Measurements from ENCODE around the gene HINT3.

Gene HINT3

DNA sequence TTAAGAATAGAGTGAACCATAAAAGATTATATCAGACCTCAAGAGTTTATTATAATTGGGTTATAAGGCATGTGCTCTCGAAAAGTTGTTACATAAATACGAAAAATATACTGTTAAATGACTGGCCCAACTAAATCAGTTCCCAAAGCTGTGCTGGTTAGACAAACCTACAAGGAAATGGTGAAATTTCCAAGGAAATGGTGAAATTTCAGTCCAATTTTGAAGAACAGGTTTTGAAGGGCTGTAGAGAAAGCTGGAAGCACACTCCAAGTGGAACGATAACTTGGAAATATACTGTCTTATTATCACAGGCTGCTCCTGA lies 29.4 kb downstream of the HINT3 start:
- TF ChIP-seq, protein P1, sequence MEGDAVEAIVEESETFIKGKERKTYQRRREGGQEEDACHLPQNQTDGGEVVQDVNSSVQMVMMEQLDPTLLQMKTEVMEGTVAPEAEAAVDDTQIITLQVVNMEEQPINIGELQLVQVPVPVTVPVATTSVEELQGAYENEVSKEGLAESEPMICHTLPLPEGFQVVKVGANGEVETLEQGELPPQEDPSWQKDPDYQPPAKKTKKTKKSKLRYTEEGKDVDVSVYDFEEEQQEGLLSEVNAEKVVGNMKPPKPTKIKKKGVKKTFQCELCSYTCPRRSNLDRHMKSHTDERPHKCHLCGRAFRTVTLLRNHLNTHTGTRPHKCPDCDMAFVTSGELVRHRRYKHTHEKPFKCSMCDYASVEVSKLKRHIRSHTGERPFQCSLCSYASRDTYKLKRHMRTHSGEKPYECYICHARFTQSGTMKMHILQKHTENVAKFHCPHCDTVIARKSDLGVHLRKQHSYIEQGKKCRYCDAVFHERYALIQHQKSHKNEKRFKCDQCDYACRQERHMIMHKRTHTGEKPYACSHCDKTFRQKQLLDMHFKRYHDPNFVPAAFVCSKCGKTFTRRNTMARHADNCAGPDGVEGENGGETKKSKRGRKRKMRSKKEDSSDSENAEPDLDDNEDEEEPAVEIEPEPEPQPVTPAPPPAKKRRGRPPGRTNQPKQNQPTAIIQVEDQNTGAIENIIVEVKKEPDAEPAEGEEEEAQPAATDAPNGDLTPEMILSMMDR (IDR thresholded peaks at IDR 0.05; ENCODE audit: low read depth, low read length, missing control alignments): no peak

DNA sequence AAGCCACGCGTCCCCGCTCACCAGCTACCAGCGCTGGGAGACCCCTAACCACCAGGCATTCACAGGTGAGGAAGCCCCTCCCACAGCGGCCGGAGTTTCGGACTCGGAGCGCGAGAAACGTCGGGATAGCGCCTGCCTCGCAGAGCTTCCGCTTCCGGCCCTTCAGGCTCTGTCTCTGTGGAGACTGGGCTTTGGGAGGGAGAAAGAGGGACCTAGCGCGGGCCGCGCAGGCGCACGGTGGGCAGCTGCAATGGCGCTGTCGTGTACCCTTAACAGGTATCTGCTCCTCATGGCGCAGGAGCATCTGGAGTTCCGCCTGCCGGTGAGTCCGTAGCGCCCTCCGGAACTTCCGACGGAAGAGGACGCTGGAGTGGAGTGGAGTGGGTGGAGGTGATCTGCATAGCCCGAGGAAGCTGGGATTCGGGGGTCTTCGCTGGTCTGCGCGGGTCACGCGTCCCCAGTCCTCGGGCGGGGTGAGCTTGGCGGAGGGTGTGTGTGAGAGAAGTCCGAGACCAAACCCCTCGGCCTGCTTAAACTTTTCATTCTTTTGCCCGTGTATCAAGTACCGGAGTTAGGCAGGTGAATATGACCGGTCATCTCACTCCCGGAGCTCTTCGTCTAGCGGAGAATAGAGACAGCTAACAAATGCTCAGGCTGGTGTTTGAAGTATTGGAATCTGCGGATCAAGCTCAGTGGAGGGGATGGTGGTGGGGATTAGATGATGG lies 29.9 kb downstream of the HINT3 start, which contains the start of gene TRMT11:
Gene TRMT11 (plus strand): TSS at position 240 of the 725 bp plus-strand sequence. CDS start 11 bp downstream, at position 251.
- H3K4me3 ChIP-seq (ENCODE audit: low read depth, low read length): peak within 1 kb of the TSS; percentile 85
- TF ChIP-seq, protein P1 (IDR thresholded peaks at IDR 0.05; ENCODE audit: low read depth, low read length, missing control alignments): no peak
- DNase-seq (ENCODE audit: low read depth): peak; percentile 80

More for the DNA sequence above, 29.4 kb downstream of the HINT3 start:
- peak overlapping the region; percentile 85 for H3K4me3 ChIP-seq (ENCODE audit: low read depth, low read length)
- DNase-seq (ENCODE audit: low read depth): no peak

DNA sequence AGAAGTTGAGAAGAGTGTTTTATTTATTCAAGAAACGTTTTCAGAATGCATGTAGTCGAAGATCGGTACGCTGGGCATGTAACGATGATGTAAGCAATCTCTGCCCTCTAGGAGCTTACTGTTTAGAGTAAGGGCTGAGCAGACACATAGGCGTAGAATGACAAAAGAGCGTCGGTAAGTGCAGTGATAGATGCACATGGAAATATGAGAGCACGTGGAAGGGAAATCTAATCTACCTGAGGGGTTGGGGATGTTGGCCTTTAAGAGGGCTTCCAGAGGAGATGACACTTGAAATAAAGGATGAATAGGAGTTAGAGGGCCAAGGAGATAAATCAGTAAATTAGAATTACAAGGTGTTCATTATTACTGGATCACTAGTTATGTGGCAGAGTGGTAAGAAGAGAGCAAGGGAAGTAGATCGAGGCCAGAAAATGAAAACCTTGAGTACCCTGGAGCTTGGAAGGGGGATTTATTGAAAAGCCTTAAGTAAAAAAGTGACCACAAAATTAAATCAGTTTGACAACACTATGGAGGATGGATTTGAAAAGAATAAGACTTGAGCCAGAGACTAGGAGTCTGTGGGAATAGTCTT lies 30.6 kb downstream of the HINT3 start:
- DNase-seq (ENCODE audit: low read depth): peak; percentile 27
- H3K4me3 ChIP-seq (ENCODE audit: low read depth, low read length): peak overlapping the region; percentile 85
- TF ChIP-seq, protein P1 (IDR thresholded peaks at IDR 0.05; ENCODE audit: low read depth, low read length, missing control alignments): no peak

DNA sequence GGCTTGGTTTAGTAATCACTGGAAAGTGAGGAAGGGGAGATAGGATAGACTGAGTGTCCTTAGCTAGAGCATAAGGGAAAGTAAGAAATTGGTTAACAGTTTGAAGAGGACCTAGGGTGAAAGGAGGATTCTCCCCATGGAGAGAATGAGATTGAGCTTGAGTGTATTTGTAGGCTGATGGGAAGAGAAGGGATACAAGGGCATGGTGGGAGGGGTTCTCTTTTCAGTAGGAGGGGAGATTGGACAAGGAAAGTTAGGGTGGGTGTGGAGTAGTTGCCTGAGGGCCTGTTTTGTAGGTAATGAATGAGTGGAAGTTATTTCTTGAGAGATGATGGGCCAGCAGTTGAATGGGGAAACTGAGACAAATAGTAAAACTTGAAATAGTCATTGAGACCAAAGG lies 31.7 kb downstream of the HINT3 start:
- TF ChIP-seq, protein P1 (IDR thresholded peaks at IDR 0.05; ENCODE audit: low read depth, low read length, missing control alignments): no peak
- H3K4me3 ChIP-seq (ENCODE audit: low read depth, low read length): peak overlapping the region; percentile 9; the same call in 1 of the 2 replicates
- DNase-seq (ENCODE audit: low read depth): no peak

DNA sequence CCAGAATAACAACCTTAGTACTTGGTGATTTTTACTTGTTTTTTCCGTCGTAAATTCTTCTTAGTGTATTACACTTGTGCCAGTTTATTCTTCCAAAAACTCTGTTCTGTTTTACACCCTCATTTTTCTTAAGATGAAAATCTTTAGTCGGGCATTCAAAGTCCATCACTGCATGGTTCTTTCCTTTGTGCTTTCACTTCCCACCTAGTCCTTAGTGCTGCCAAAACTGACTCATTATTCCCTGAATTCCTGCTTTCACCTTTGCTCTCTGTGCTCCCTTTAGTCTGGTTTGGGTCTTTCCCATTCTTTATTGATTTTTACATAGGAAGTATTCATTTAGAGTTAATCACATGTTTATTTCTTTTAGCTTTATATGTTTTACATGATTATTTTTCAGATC lies 33.1 kb downstream of the HINT3 start:
- TF ChIP-seq, protein P1 (IDR thresholded peaks at IDR 0.05; ENCODE audit: low read depth, low read length, missing control alignments): no peak
- H3K4me3 ChIP-seq (ENCODE audit: low read depth, low read length): no peak overlapping the region
- no peak for DNase-seq (ENCODE audit: low read depth)

DNA sequence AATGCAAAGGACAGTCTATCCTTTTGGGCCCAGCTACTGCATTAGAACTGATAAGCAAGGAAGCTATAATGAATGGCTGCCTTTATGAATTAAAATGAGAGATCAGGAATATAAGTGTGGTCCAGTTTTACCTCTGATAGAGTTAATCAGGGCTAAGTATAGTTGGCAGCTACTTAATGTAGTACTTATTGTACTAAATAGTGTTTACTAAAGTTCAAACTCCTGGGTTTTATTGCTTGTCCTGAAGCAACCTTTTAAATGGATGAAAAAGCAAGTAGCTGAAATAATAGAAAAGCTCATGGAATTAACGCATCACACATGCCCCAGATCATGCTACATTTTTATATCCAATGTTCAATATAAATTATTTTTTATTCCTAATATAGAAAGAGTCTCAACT lies 35.1 kb downstream of the HINT3 start:
- TF ChIP-seq, protein P1 (IDR thresholded peaks at IDR 0.05; ENCODE audit: low read depth, low read length, missing control alignments): no peak
- no peak for DNase-seq (ENCODE audit: low read depth)
- no peak overlapping the region for H3K4me3 ChIP-seq (ENCODE audit: low read depth, low read length)

Measured in GM12864 (cell line).